Astrocyte (in vitro differentiated cells and primary cell): ENCODE data around the gene MTX1. TPM values are rescaled to one million over a fixed set of nuclear protein-coding genes. Genes with fewer than 3 reads are reported as not detected.
A peak's percentile ranks its signal among the peaks of the same experiment; 100 is the strongest.

Experiments
- DNase-seq: peaks from one replicate; pipeline ENCODE4 v3.0.0-alpha.2; 2010; ENCODE audit warnings: low read depth
- FAIRE-seq: peaks from 2 replicates; lab custom pipeline; 2011; peaks lifted over from hg19 to GRCh38; lab: Jason Lieb, UNC
- H2AFZ ChIP-seq: 2 replicates; pipeline ENCODE4 v1.6.0; 2012; ENCODE audit warnings: low read depth, low read length, inconsistent platforms
- H3K27ac ChIP-seq: 2 replicates; pipeline ENCODE4 v1.5.1; 2011; ENCODE audit warnings: low read depth, low read length, inconsistent platforms
- H3K27me3 ChIP-seq: 2 replicates; pipeline ENCODE4 v1.6.0; 2011; ENCODE audit warnings: low read length, inconsistent platforms; ENCODE audit not compliant: insufficient read depth
- H3K36me3 ChIP-seq: 2 replicates; pipeline ENCODE4 v1.5.1; 2011; ENCODE audit warnings: low read length, inconsistent platforms; ENCODE audit not compliant: insufficient read depth
- H3K4me1 ChIP-seq: 2 replicates; pipeline ENCODE4 v1.5.1; 2011; ENCODE audit warnings: low read length, inconsistent platforms; ENCODE audit not compliant: insufficient read depth
- H3K4me2 ChIP-seq: 2 replicates; pipeline ENCODE4 v1.6.0; 2012; ENCODE audit warnings: low read length, inconsistent platforms
- H3K4me3 ChIP-seq: 2 replicates; pipeline ENCODE4 v1.5.1; 2011; ENCODE audit warnings: low read depth, mild to moderate bottlenecking, low read length, inconsistent platforms; ENCODE audit not compliant: insufficient read depth
- H3K79me2 ChIP-seq: 2 replicates; pipeline ENCODE4 v1.6.0; 2012; ENCODE audit warnings: mild to moderate bottlenecking, low read length, inconsistent platforms; ENCODE audit not compliant: insufficient read depth
- H3K9ac ChIP-seq: 2 replicates; pipeline ENCODE4 v1.6.0; 2012; ENCODE audit warnings: mild to moderate bottlenecking, low read length, inconsistent platforms
- H3K9me3 ChIP-seq: 2 replicates; pipeline ENCODE4 v1.5.1; 2012; ENCODE audit warnings: low read depth, mild to moderate bottlenecking, low read length, inconsistent platforms; ENCODE audit not compliant: insufficient read depth
- H4K20me1 ChIP-seq: 2 replicates; pipeline ENCODE4 v1.6.0; 2012; ENCODE audit warnings: low read length, inconsistent platforms; ENCODE audit not compliant: insufficient read depth
- H3K27ac Mint-ChIP-seq: one replicate; pipeline ENCODE4 v1.8.0; 2021; ENCODE audit warnings: mild to moderate bottlenecking, mixed read lengths; ENCODE audit not compliant: unreplicated experiment
- H3K27me3 Mint-ChIP-seq: one replicate; pipeline ENCODE4 v1.8.0; 2021; ENCODE audit warnings: low read depth, mixed read lengths; ENCODE audit not compliant: unreplicated experiment
- H3K36me3 Mint-ChIP-seq: one replicate; pipeline ENCODE4 v1.8.0; 2021; ENCODE audit warnings: low read depth, mixed read lengths; ENCODE audit not compliant: unreplicated experiment
- H3K4me1 Mint-ChIP-seq: one replicate; pipeline ENCODE4 v1.8.0; 2021; ENCODE audit warnings: low read depth, mixed read lengths; ENCODE audit not compliant: unreplicated experiment
- H3K4me3 Mint-ChIP-seq: one replicate; pipeline ENCODE4 v1.8.0; 2021; ENCODE audit warnings: mild to moderate bottlenecking, moderate library complexity, mixed read lengths; ENCODE audit not compliant: unreplicated experiment
- H3K9me3 Mint-ChIP-seq: one replicate; pipeline ENCODE4 v1.8.0; 2021; ENCODE audit warnings: mild to moderate bottlenecking, mixed read lengths; ENCODE audit not compliant: unreplicated experiment
- EZH2 ChIP-seq: IDR thresholded peaks from 2 replicates; pipeline ENCODE4 v1.6.1; 2012; ENCODE audit warnings: mild to moderate bottlenecking, low read length, inconsistent platforms; ENCODE audit not compliant: insufficient read depth
- total RNA-seq: library from RNA; stranded (reverse); gene quantifications from 2 replicates; pipeline ENCODE4 v1.2.1, GENCODE V29; 2021
- TF ChIP-seq, protein P1 (sequence below): IDR thresholded peaks from 2 replicates; pipeline ENCODE4 v1.5.1; 2011; ENCODE audit warnings: low read depth, mild to moderate bottlenecking, inconsistent platforms, low read length, moderate library complexity; ENCODE audit not compliant: insufficient read depth

Gene MTX1
- total RNA-seq, 1 donor from 2014 or later = 41.8 TPM

DNA sequence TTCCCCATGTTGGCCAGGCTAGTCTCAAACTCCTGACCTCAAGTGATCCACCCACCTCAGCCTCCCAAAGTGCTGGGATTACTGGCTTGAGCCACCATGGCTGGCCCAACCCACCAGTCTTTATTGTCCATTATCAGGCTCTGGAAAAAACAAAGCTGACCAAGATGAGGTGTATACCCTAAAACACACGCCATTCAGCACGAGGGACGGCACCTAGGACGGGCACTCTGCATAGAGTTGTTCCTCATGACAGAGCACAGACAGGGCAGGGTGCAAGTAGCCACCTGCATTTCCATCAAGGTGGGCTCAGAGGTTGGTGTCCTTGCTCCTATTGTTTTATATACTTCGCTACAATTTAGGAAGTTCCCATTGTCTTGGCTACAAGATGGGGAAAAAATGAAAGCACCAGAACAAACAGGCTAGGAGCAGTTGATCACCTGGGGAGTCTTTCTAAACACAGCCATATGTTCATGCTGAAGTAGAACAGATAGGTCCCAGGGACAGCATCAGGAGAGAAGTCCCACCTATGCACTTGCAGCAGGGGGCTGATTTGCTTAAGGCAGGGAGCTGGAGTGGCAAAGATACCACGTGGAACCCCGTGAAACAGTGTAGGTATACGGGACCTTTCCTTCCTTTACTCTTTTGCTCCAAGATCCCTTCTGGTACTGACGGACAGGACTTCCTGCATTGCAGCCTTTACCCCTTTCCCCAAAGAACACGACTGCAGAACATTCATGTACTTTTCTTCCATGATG lies 39.9 kb upstream of the MTX1 start:
- Histone ChIP-seq H3K9me3 (no peaks in the 10 kb centered on the region), H3K4me1 (peaks cover 11% of the 10 kb centered on the region), H3K27ac (no peak overlapping the region), H3K4me2 (no peak overlapping the region), H3K4me3 (no peak overlapping the region), H2AFZ (no peak overlapping the region), H3K36me3 (peaks cover 11% of the 10 kb centered on the region), H3K9ac (no peak overlapping the region), H3K79me2 (peaks cover 23% of the 10 kb centered on the region), H3K27me3 (no peaks in the 10 kb centered on the region), H4K20me1 (peaks cover 8% of the 10 kb centered on the region)
- Mint-ChIP-seq H3K27me3 (peaks cover 5% of the 10 kb centered on the region), H3K36me3 (peaks cover 13% of the 10 kb centered on the region), H3K4me3 (no peak overlapping the region), H3K27ac (peak overlapping the region; percentile 68), H3K4me1 (peaks cover 12% of the 10 kb centered on the region), H3K9me3 (peaks cover 5% of the 10 kb centered on the region)
- TF ChIP-seq, protein P1, sequence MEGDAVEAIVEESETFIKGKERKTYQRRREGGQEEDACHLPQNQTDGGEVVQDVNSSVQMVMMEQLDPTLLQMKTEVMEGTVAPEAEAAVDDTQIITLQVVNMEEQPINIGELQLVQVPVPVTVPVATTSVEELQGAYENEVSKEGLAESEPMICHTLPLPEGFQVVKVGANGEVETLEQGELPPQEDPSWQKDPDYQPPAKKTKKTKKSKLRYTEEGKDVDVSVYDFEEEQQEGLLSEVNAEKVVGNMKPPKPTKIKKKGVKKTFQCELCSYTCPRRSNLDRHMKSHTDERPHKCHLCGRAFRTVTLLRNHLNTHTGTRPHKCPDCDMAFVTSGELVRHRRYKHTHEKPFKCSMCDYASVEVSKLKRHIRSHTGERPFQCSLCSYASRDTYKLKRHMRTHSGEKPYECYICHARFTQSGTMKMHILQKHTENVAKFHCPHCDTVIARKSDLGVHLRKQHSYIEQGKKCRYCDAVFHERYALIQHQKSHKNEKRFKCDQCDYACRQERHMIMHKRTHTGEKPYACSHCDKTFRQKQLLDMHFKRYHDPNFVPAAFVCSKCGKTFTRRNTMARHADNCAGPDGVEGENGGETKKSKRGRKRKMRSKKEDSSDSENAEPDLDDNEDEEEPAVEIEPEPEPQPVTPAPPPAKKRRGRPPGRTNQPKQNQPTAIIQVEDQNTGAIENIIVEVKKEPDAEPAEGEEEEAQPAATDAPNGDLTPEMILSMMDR = no peak
- TF ChIP-seq EZH2 = no peak
- FAIRE-seq = no peak
- DNase-seq = no peak

DNA sequence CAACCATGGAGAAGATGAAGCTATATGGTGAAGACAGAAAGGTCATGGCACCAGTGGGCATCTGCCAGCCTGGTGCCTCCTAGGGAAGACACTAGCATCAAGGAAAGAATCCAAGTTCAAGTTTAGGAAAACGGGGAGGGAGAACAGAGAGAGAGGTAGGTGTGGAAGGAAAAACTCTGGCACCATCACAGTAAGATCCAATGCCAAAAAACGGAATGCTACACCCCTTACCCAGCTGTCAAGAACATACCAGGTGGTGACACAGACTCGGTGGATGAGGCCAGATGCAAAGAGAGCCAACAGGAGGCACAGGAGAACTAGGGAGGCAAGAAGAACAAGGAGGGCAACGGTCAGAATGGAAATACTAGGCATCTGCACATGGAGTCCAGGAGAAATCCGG lies 39.0 kb upstream of the MTX1 start:
- H3K4me1 Mint-ChIP-seq = peaks cover 12% of the 10 kb centered on the region
- Histone ChIP-seq H3K27ac (no peak overlapping the region), H3K79me2 (peaks cover 27% of the 10 kb centered on the region), H3K36me3 (peaks cover 11% of the 10 kb centered on the region), H3K4me1 (peaks cover 15% of the 10 kb centered on the region), H3K27me3 (no peaks in the 10 kb centered on the region), H3K9me3 (no peaks in the 10 kb centered on the region), H3K4me2 (no peak overlapping the region), H3K9ac (no peak overlapping the region), H2AFZ (no peak overlapping the region), H4K20me1 (peaks cover 8% of the 10 kb centered on the region), H3K4me3 (no peak overlapping the region)
- no peak overlapping the region for H3K27ac Mint-ChIP-seq
- no peak overlapping the region for H3K4me3 Mint-ChIP-seq
- TF ChIP-seq EZH2 = no peak
- TF ChIP-seq, protein P1 = no peak
- H3K9me3 Mint-ChIP-seq = no peaks in the 10 kb centered on the region
- peaks cover 13% of the 10 kb centered on the region for H3K36me3 Mint-ChIP-seq
- FAIRE-seq = no peak
- no peak for DNase-seq
- H3K27me3 Mint-ChIP-seq = peaks cover 5% of the 10 kb centered on the region

DNA sequence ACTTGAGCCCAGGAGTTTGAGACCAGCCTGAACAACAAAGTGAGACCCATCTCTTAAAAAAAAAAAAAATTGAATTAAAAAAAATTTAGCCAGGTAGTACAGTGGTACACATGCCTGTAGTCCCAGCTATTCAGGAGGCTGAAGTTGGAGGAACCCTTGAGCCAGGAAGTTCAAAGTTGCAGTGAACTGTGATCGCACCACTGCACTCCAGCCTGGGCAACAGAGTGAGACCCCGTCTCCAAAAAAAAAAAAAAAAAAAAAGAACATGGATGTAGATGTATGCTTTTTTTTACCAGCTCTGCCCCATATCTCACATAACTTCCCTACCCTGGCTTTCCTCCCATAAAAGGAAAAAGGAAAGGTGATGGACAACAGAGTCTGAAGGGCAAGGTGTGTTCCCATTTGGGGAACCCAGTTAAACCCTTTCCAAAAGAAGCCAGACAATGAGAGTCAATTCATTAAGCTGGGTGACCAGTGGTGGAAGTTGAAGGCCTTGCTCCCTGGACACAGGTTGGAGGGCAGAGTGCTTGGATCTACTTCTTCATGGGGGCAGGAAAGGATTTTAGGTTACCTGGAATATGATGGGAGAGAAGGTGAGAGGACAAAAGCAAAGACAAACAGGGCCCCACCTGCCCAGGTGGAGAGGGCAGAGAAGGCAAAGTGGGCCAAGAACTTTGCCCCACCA lies 38.3 kb upstream of the MTX1 start:
- H3K36me3 Mint-ChIP-seq = peaks cover 13% of the 10 kb centered on the region
- H3K9me3 Mint-ChIP-seq = no peaks in the 10 kb centered on the region
- no peak overlapping the region for H3K9ac ChIP-seq
- DNase-seq (no peak), FAIRE-seq (no peak)
- H2AFZ ChIP-seq = no peak overlapping the region
- peak overlapping the region; percentile 47 for H3K4me3 Mint-ChIP-seq
- no peaks in the 10 kb centered on the region for H3K9me3 ChIP-seq
- H3K4me1 ChIP-seq = peaks cover 21% of the 10 kb centered on the region
- peaks cover 5% of the 10 kb centered on the region for H3K27me3 Mint-ChIP-seq
- H3K36me3 ChIP-seq = peaks cover 11% of the 10 kb centered on the region
- no peak overlapping the region for H3K27ac Mint-ChIP-seq
- H3K79me2 ChIP-seq = peaks cover 33% of the 10 kb centered on the region
- H4K20me1 ChIP-seq = peaks cover 8% of the 10 kb centered on the region
- H3K4me1 Mint-ChIP-seq = peaks cover 18% of the 10 kb centered on the region
- H3K4me3 ChIP-seq = no peak overlapping the region
- H3K4me2 ChIP-seq = no peak overlapping the region
- H3K27ac ChIP-seq = no peak overlapping the region
- no peaks in the 10 kb centered on the region for H3K27me3 ChIP-seq
- no peak for TF ChIP-seq EZH2
- TF ChIP-seq, protein P1 = no peak
